Measurements from ENCODE around the gene MYO7B. TPM values are rescaled to one million over a fixed set of nuclear protein-coding genes. Genes with fewer than 3 reads are reported as not detected.
"Not testable (repeated sequence)": the region's sequence is repeated elsewhere in the genome, so short reads cannot be mapped to it uniquely, and the experiment has no call there.

Gene MYO7B
- total RNA-seq, 5 donors from 2014 or later (not counting 1 experiment from before 2014, with no cell fraction given) = 0.13 to 0.96 (median 0.28) TPM; not detected in 1

GRCh38 chr2:127572352-127572751 is 36.9 kb downstream of the MYO7B start:
- peaks cover 7 to 12% of the 10 kb centered on the region in 2 experiments for H3K4me1 ChIP-seq (ENCODE audit: control insufficient read depth in 1 of 2, extremely low read depth in 1 of 2, insufficient read depth in 2 of 2, low read length in 2 of 2)
- WGBS (ENCODE audit: insufficient coverage) = 92% methylated on average over 2 of the region's 2 CpGs
- H3K36me3 Mint-ChIP-seq; H3K9me3 ChIP-seq; ATAC-seq (replicated peaks in 1 of 4); H3K4me3 ChIP-seq (ENCODE audit: control insufficient read depth in 1 of 2, extremely low read depth in 1 of 2, low read length in 1 of 2); H3K36me3 ChIP-seq (ENCODE audit: control insufficient read depth in 2 of 2, extremely low read depth in 1 of 2, insufficient read depth in 1 of 2, low read length in 1 of 2); H3K27me3 Mint-ChIP-seq; CTCF ChIA-PET; H3K27ac ChIP-seq (ENCODE audit: low read length); H3K9me3 Mint-ChIP-seq; H3K4me3 Mint-ChIP-seq; POLR2A ChIA-PET; DNase-seq; H3K27ac Mint-ChIP-seq: not testable (repeated sequence)
- H3K4me1 Mint-ChIP-seq = peaks cover 14 to 20% (median 19%) of the 10 kb centered on the region in 3 donors
- H3K27me3 ChIP-seq (replicated peaks in 1 of 2; ENCODE audit: control insufficient read depth in 2 of 2, extremely low read depth in 1 of 2, insufficient read depth in 2 of 2, low read length in 1 of 2) = peaks cover 0 to 12% of the 10 kb centered on the region in 2 experiments

- H3K4me3 Mint-ChIP-seq = no peak overlapping the region
- H3K27ac ChIP-seq (ENCODE audit: low read length) = no peak overlapping the region
- no peaks in the 10 kb centered on the region for H3K9me3 ChIP-seq
- H3K36me3 ChIP-seq (ENCODE audit: control insufficient read depth in 2 of 2, extremely low read depth in 1 of 2, insufficient read depth in 1 of 2, low read length in 1 of 2) = no peaks in the 10 kb centered on the region
- no peak overlapping the region for H3K27ac Mint-ChIP-seq
- H3K4me3 ChIP-seq (ENCODE audit: control insufficient read depth in 1 of 2, extremely low read depth in 1 of 2, low read length in 1 of 2) = no peak overlapping the region
- ATAC-seq (replicated peaks in 1 of 4) = no peak
- peaks cover 0 to 17% of the 10 kb centered on the region in 2 experiments for H3K27me3 ChIP-seq (replicated peaks in 1 of 2; ENCODE audit: control insufficient read depth in 2 of 2, extremely low read depth in 1 of 2, insufficient read depth in 2 of 2, low read length in 1 of 2)
- ChIA-PET POLR2A (interaction anchor here in 1 of 2 donors (0.6 kb wide), 1 partner anchor 656 kb away, joined by 4 read pairs; no protein-coding TSS in a partner anchor), CTCF (no interaction called here)
- H3K36me3 Mint-ChIP-seq = no peaks in the 10 kb centered on the region
- H3K27me3 Mint-ChIP-seq = no peaks in the 10 kb centered on the region
- no peaks in the 10 kb centered on the region for H3K9me3 Mint-ChIP-seq
- WGBS (ENCODE audit: insufficient coverage) = 65% methylated on average over 2 of the region's 5 CpGs
- H3K4me1 ChIP-seq (ENCODE audit: control insufficient read depth in 1 of 2, extremely low read depth in 1 of 2, insufficient read depth in 2 of 2, low read length in 2 of 2) = peaks cover 7 to 12% of the 10 kb centered on the region in 2 experiments
- H3K4me1 Mint-ChIP-seq = peaks cover 14 to 20% (median 20%) of the 10 kb centered on the region in 3 donors
- DNase-seq = no peak
Observed at GRCh38 chr2:127572841-127573240, 37.4 kb downstream of the MYO7B start.

GRCh38 chr2:127573298-127573697 is 37.8 kb downstream of the MYO7B start:
- Histone ChIP-seq H3K4me3 (ENCODE audit: control insufficient read depth in 1 of 2, extremely low read depth in 1 of 2, low read length in 1 of 2) (no peak overlapping the region), H3K36me3 (ENCODE audit: control insufficient read depth in 2 of 2, extremely low read depth in 1 of 2, insufficient read depth in 1 of 2, low read length in 1 of 2) (no peaks in the 10 kb centered on the region), H3K4me1 (ENCODE audit: control insufficient read depth in 1 of 2, extremely low read depth in 1 of 2, insufficient read depth in 2 of 2, low read length in 2 of 2) (peaks cover 7 to 12% of the 10 kb centered on the region in 2 experiments), H3K9me3 (no peaks in the 10 kb centered on the region), H3K27ac (ENCODE audit: low read length) (no peak overlapping the region), H3K27me3 (replicated peaks in 1 of 2; ENCODE audit: control insufficient read depth in 2 of 2, extremely low read depth in 1 of 2, insufficient read depth in 2 of 2, low read length in 1 of 2) (peaks cover 0 to 20% of the 10 kb centered on the region in 2 experiments)
- WGBS (ENCODE audit: insufficient coverage) = 91% methylated on average over 6 of the region's 6 CpGs
- Mint-ChIP-seq H3K9me3 (no peaks in the 10 kb centered on the region), H3K4me3 (no peak overlapping the region), H3K27me3 (no peaks in the 10 kb centered on the region), H3K27ac (no peak overlapping the region), H3K36me3 (no peaks in the 10 kb centered on the region), H3K4me1 (peaks cover 14 to 23% (median 20%) of the 10 kb centered on the region in 3 donors)
- ChIA-PET POLR2A (interaction anchor here in 1 of 2 donors (0.6 kb wide), 1 partner anchor 655 kb away, joined by 4 read pairs; no protein-coding TSS in a partner anchor), CTCF (no interaction called here)
- no peak for ATAC-seq (replicated peaks in 1 of 4)
- no peak for DNase-seq

- Mint-ChIP-seq H3K27me3 (no peaks in the 10 kb centered on the region), H3K9me3 (no peaks in the 10 kb centered on the region), H3K4me1 (peaks cover 14 to 23% (median 20%) of the 10 kb centered on the region in 3 donors), H3K4me3 (no peak overlapping the region), H3K36me3 (no peaks in the 10 kb centered on the region), H3K27ac (no peak overlapping the region)
- Histone ChIP-seq H3K4me3 (ENCODE audit: control insufficient read depth in 1 of 2, extremely low read depth in 1 of 2, low read length in 1 of 2) (no peak overlapping the region), H3K27ac (ENCODE audit: low read length) (no peak overlapping the region), H3K4me1 (ENCODE audit: control insufficient read depth in 1 of 2, extremely low read depth in 1 of 2, insufficient read depth in 2 of 2, low read length in 2 of 2) (peaks cover 7 to 12% of the 10 kb centered on the region in 2 experiments), H3K36me3 (ENCODE audit: control insufficient read depth in 2 of 2, extremely low read depth in 1 of 2, insufficient read depth in 1 of 2, low read length in 1 of 2) (no peaks in the 10 kb centered on the region), H3K9me3 (no peaks in the 10 kb centered on the region), H3K27me3 (replicated peaks in 1 of 2; ENCODE audit: control insufficient read depth in 2 of 2, extremely low read depth in 1 of 2, insufficient read depth in 2 of 2, low read length in 1 of 2) (peaks cover 0 to 20% of the 10 kb centered on the region in 2 experiments)
- WGBS (ENCODE audit: insufficient coverage) = 89% methylated on average over 9 of the region's 17 CpGs
- DNase-seq (peak in 2 of 35 experiments; percentile 1 to 17), ATAC-seq (replicated peaks in 1 of 4) (no peak)
- ChIA-PET POLR2A (no interaction called here), CTCF (no interaction called here)
Observed at GRCh38 chr2:127573771-127574170, 38.3 kb downstream of the MYO7B start.

GRCh38 chr2:127574656-127575055 is 39.2 kb downstream of the MYO7B start:
- 75% methylated on average over 1 of the region's 3 CpGs for WGBS (ENCODE audit: insufficient coverage)
- peak in 2 of 35 experiments; percentile 2 to 7 for DNase-seq
- Histone ChIP-seq H3K27ac (ENCODE audit: low read length) (no peak overlapping the region), H3K4me3 (ENCODE audit: control insufficient read depth in 1 of 2, extremely low read depth in 1 of 2, low read length in 1 of 2) (no peak overlapping the region), H3K27me3 (replicated peaks in 1 of 2; ENCODE audit: control insufficient read depth in 2 of 2, extremely low read depth in 1 of 2, insufficient read depth in 2 of 2, low read length in 1 of 2) (peaks cover 0 to 20% of the 10 kb centered on the region in 2 experiments), H3K36me3 (ENCODE audit: control insufficient read depth in 2 of 2, extremely low read depth in 1 of 2, insufficient read depth in 1 of 2, low read length in 1 of 2) (no peaks in the 10 kb centered on the region), H3K4me1 (ENCODE audit: control insufficient read depth in 1 of 2, extremely low read depth in 1 of 2, insufficient read depth in 2 of 2, low read length in 2 of 2) (peaks cover 7 to 12% of the 10 kb centered on the region in 2 experiments), H3K9me3 (no peaks in the 10 kb centered on the region)
- H3K4me1 Mint-ChIP-seq = peaks cover 14 to 23% (median 20%) of the 10 kb centered on the region in 3 donors
- no peaks in the 10 kb centered on the region for H3K9me3 Mint-ChIP-seq
- H3K36me3 Mint-ChIP-seq = no peaks in the 10 kb centered on the region
- ATAC-seq (replicated peaks in 1 of 4) = no peak
- peaks cover 0 to 2% of the 10 kb centered on the region in 2 donors for H3K27me3 Mint-ChIP-seq
- ChIA-PET POLR2A (no interaction called here), CTCF (interaction anchor here in 1 of 2 donors (0.5 to 0.7 kb wide), 2 partner anchors 42 to 660 kb away, joined by 3 to 5 read pairs; no protein-coding TSS in a partner anchor)
- H3K4me3 Mint-ChIP-seq = no peak overlapping the region
- H3K27ac Mint-ChIP-seq = no peak overlapping the region

GRCh38 chr2:127575185-127575765 is 39.8 kb downstream of the MYO7B start:
- H3K36me3 ChIP-seq (ENCODE audit: control insufficient read depth in 2 of 2, extremely low read depth in 1 of 2, insufficient read depth in 1 of 2, low read length in 1 of 2) = no peaks in the 10 kb centered on the region
- ATAC-seq (replicated peaks in 1 of 4) (peak in 2 of 4 experiments; percentile 43 to 53), DNase-seq (no peak)
- H3K4me3 ChIP-seq (ENCODE audit: control insufficient read depth in 1 of 2, extremely low read depth in 1 of 2, low read length in 1 of 2) = no peak overlapping the region
- H3K27ac ChIP-seq (ENCODE audit: low read length) = no peak overlapping the region
- H3K27me3 ChIP-seq (replicated peaks in 1 of 2; ENCODE audit: control insufficient read depth in 2 of 2, extremely low read depth in 1 of 2, insufficient read depth in 2 of 2, low read length in 1 of 2) = peaks cover 0 to 23% of the 10 kb centered on the region in 2 experiments
- peaks cover 0 to 2% of the 10 kb centered on the region in 2 donors for H3K27me3 Mint-ChIP-seq
- no peaks in the 10 kb centered on the region for H3K9me3 Mint-ChIP-seq
- ChIA-PET CTCF (interaction anchor here in 1 of 2 donors (0.5 to 0.7 kb wide), 2 partner anchors 41 to 659 kb away, joined by 3 to 5 read pairs; no protein-coding TSS in a partner anchor), POLR2A (no interaction called here)
- H3K27ac Mint-ChIP-seq = peak overlapping the region; percentile 1 to 53
- peak overlapping the region in 1 of 3 donors; percentile 36 for H3K4me3 Mint-ChIP-seq
- H3K4me1 ChIP-seq (ENCODE audit: control insufficient read depth in 1 of 2, extremely low read depth in 1 of 2, insufficient read depth in 2 of 2, low read length in 2 of 2) = peaks cover 7 to 12% of the 10 kb centered on the region in 2 experiments
- peaks cover 14 to 23% (median 20%) of the 10 kb centered on the region in 3 donors for H3K4me1 Mint-ChIP-seq
- WGBS (ENCODE audit: insufficient coverage) = no CpG with 5 or more reads among the region's 4 CpGs
- no peaks in the 10 kb centered on the region for H3K9me3 ChIP-seq
- H3K36me3 Mint-ChIP-seq = no peaks in the 10 kb centered on the region
